Ishikawa (cell line): ENCODE measurements around the gene WHRN.

ENCODE experiments used
- CREB1 ChIP-seq: IDR thresholded peaks from 2 replicates; pipeline ENCODE4 v1.6.1; 2012; ENCODE audit warnings: low read depth
- EGR1 ChIP-seq: IDR thresholded peaks from 2 replicates; pipeline ENCODE4 v1.6.1; 2012
- EP300 ChIP-seq: IDR thresholded peaks from 2 replicates; pipeline ENCODE4 v1.6.1; 2012; ENCODE audit warnings: borderline replicate concordance
- NFIC ChIP-seq: IDR thresholded peaks from 2 replicates; pipeline ENCODE4 v1.6.1; 2012
- RAD21 ChIP-seq: IDR thresholded peaks from 2 replicates; pipeline ENCODE4 v1.6.1; 2012; ENCODE audit warnings: low read depth
- REST ChIP-seq: IDR thresholded peaks from 2 replicates; pipeline ENCODE4 v1.6.1; 2012; ENCODE audit warnings: low read depth, mild to moderate bottlenecking
- YY1 ChIP-seq: IDR thresholded peaks from 2 replicates; pipeline ENCODE4 v1.6.1; 2012; ENCODE audit warnings: low read depth
- ZBTB7A ChIP-seq: IDR thresholded peaks from 2 replicates; pipeline ENCODE4 v1.6.1; 2012; ENCODE audit warnings: low read depth
- TF ChIP-seq, protein P1 (sequence below): IDR thresholded peaks from 2 replicates; pipeline ENCODE4 v1.6.1; 2012
- TF ChIP-seq, protein P2 (sequence below): IDR thresholded peaks from 2 replicates; pipeline ENCODE4 v1.6.1; 2012

GRCh38 chr9:114491430-114492003, 13.8 kb downstream of the WHRN start:
- TF ChIP-seq CREB1, result no peak
- TF ChIP-seq ZBTB7A, result no peak
- no peak for TF ChIP-seq REST
- TF ChIP-seq YY1, result no peak
- TF ChIP-seq NFIC, result no peak
- no peak for TF ChIP-seq RAD21
- no peak for TF ChIP-seq EP300
- TF ChIP-seq, protein P1, sequence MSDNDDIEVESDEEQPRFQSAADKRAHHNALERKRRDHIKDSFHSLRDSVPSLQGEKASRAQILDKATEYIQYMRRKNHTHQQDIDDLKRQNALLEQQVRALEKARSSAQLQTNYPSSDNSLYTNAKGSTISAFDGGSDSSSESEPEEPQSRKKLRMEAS, result no peak
- TF ChIP-seq, protein P2, sequence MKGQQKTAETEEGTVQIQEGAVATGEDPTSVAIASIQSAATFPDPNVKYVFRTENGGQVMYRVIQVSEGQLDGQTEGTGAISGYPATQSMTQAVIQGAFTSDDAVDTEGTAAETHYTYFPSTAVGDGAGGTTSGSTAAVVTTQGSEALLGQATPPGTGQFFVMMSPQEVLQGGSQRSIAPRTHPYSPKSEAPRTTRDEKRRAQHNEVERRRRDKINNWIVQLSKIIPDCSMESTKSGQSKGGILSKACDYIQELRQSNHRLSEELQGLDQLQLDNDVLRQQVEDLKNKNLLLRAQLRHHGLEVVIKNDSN, result no peak
- TF ChIP-seq EGR1, result no peak
